Measurements from ENCODE around the gene CALHM2.

The CALHM2 gene

DNA sequence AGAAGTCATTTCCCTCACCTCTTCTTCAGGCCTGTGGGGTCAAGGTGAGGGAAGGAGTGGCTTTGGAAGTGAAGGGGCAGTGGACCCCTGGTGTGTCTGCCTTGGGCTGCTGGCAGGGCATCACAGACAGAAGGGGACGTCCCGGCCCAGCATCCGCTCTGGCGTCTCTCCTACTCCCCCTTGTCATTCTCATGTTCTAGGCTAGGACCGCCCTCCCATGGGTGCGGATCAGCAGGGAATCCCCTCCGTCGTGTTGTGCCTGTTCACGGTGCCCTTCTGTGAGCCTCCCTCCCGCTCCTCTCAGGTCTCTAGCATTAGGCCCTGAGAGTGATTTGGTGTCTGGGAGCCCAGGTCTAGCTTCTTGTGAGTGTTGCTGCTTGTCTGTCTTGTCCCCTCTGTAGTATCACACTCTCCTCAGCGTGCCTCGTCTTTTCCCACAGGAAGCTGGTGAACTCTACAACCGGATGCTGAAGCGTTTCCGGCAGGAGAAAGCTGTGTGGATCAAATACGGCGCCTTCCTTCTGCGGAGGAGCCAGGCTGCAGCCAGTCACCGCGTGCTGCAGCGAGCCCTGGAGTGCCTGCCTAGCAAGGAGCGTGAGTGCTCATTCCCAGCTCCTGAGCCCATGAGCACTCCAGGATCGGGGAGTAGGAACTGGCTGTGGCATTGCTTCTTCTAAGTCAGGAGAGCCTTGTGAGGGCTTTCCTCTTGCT is 8.5 kb downstream of the CALHM2 start:
- TF ChIP-seq, protein P1, sequence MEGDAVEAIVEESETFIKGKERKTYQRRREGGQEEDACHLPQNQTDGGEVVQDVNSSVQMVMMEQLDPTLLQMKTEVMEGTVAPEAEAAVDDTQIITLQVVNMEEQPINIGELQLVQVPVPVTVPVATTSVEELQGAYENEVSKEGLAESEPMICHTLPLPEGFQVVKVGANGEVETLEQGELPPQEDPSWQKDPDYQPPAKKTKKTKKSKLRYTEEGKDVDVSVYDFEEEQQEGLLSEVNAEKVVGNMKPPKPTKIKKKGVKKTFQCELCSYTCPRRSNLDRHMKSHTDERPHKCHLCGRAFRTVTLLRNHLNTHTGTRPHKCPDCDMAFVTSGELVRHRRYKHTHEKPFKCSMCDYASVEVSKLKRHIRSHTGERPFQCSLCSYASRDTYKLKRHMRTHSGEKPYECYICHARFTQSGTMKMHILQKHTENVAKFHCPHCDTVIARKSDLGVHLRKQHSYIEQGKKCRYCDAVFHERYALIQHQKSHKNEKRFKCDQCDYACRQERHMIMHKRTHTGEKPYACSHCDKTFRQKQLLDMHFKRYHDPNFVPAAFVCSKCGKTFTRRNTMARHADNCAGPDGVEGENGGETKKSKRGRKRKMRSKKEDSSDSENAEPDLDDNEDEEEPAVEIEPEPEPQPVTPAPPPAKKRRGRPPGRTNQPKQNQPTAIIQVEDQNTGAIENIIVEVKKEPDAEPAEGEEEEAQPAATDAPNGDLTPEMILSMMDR (IDR thresholded peaks at IDR 0.05; ENCODE audit: low read depth, low read length): no peak
- DNase-seq (ENCODE audit: extremely low read depth, low read depth): no peak

DNA sequence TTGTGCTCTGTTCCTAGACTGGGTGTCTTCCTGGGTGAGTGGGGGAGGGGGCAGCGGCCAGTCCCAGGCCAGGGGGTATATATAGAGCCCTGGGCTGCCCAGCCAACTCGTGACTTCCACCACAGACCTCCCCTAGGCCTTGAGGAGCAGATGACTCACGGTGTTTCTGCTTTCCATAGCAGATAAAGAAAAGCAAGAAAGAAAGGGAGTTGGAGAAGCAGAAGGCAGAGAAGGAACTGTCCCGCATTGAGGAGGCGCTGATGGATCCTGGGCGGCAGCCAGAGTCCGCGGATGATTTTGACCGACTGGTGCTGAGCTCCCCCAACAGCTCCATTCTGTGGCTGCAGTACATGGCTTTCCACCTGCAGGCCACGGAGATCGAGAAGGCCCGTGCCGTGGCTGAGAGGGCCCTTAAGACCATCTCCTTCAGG is 10.1 kb downstream of the CALHM2 start:
- TF ChIP-seq, protein P1 (IDR thresholded peaks at IDR 0.05; ENCODE audit: low read depth, low read length): no peak
- no peak for DNase-seq (ENCODE audit: extremely low read depth, low read depth)

DNA sequence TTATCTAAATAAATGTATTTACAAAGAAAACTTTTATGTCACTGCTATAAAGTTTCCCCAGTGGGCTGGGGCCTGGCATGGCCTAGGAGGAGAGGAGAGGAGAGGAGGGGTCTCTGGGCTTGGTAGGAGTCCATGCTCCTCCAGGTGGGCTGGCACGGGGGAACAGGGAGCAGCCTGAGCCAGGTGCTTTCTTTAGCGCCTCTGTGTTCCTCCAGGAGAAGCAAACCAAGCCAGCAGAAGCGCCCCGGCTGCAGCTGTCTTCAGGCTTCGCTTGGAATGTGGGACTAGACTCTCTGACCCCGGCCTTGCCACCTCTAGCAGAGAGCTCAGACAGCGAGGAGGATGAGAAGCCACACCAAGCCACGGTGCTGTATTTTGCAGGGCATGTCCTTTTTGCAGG is 10.6 kb downstream of the CALHM2 start:
- TF ChIP-seq, protein P1 (IDR thresholded peaks at IDR 0.05; ENCODE audit: low read depth, low read length): no peak
- DNase-seq (ENCODE audit: extremely low read depth, low read depth): no peak

DNA sequence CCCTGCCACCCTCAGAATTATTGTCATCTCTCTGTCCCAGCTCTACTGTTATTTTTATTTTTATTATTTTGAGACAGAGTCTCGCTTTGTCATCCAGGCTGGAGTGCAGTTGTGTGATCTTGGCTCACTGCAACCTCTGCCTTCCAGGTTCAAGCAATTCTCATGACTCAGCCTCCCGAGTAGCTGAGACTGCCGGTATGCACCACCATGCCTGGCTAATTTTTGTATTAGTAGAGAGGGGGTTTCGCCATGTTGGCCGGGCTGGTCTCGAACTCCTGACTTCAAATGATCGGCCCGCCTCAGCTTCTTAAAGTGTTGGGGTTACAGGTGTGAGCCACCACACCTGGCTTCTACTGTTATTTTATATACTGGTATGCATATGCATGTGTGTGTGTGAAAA is 11.0 kb downstream of the CALHM2 start:
- TF ChIP-seq, protein P1 (IDR thresholded peaks at IDR 0.05; ENCODE audit: low read depth, low read length): no peak

DNA sequence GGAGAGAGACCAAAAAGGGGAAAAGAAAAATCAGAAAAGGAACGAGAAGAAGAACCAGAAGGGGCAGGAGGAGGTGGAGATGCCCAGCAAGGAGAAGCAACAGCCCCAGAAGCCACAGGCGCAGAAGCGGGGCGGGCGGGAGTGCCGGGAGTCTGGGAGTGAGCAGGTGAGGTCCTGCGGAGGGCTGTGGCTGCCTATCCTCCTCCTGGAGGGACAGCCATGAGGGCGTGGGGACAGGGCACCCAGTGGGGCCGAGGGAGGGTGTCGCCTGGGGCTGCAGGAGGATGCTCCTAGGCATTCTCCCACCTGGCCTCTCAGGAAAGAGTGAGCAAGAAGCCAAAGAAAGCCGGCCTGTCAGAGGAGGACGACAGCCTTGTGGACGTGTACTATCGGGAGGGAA is 11.8 kb downstream of the CALHM2 start:
- TF ChIP-seq, protein P1 (IDR thresholded peaks at IDR 0.05; ENCODE audit: low read depth, low read length): no peak
- DNase-seq (ENCODE audit: extremely low read depth, low read depth): no peak

More for the DNA sequence above, 11.0 kb downstream of the CALHM2 start:
- no peak for DNase-seq (ENCODE audit: extremely low read depth, low read depth)

DNA sequence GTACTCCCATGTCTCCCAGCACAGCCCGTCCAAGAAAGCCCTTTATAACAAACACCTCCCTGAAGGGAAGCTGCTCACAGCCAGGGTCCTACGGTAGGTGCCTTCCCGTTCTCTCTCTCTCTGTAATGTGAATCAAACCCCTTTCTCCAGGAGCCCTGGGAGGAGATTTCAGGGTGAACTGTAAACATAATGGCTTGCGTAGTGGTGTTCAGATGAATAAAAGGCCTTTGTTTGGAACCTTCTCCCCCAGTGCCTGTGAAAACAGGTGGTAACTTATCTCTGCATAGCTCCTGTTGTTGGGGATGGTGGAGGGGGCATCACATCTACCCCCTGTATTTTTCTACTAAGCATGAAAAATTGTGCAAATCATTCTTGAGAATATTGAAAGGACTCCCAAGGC is 12.4 kb downstream of the CALHM2 start:
- TF ChIP-seq, protein P1 (IDR thresholded peaks at IDR 0.05; ENCODE audit: low read depth, low read length): no peak
- no peak for DNase-seq (ENCODE audit: extremely low read depth, low read depth)

DNA sequence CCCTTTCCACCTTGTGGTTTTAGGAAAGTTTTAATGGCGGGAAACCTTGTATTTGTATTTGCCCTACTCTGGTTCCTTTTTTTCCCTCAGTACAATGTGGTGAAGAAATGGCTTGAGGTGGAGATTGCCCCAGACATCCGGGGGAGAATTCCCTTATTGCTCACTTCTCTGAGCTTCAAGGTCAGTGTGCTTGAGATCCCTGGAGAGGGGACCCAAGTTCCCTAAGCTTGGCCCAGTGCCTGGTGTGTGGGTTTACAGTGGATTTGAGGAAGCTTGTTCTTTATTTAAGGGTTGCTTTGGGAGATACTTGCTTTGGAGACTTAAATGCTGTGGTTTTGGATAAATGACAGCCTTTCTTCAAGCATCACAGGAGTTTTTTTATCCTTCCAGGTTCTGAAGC is 18.3 kb downstream of the CALHM2 start:
- DNase-seq (ENCODE audit: extremely low read depth, low read depth): peak; percentile 11
- TF ChIP-seq, protein P1 (IDR thresholded peaks at IDR 0.05; ENCODE audit: low read depth, low read length): no peak

Measured in AG09319 (cell line).